IPS DF 19.7 (cell line): ENCODE data around the gene IDE.
A peak's percentile ranks its signal among the peaks of the same experiment; 100 is the strongest.
"Not testable (repeated sequence)": the region's sequence is repeated elsewhere in the genome, so short reads cannot be mapped to it uniquely, and the experiment has no call there.

Source experiments
- DNase-seq: peaks from one replicate; pipeline ENCODE4 v3.0.0-alpha.2; 2013; ENCODE audit warnings: low read depth, low spot score

IDE gene

GRCh38 chr10:92573798-92574547 lies at the start of gene IDE:
IDE (minus strand) TSS chr10:92574093; CDS start chr10:92574019, 74 bp downstream.
- DNase-seq = no peak

GRCh38 chr10:92619368-92619767 lies 45.5 kb upstream of the IDE start:
- no peak for DNase-seq

GRCh38 chr10:92615515-92615914 lies 41.6 kb upstream of the IDE start:
- DNase-seq = no peak

GRCh38 chr10:92604841-92605240 lies 30.9 kb upstream of the IDE start:
- DNase-seq = no peak

GRCh38 chr10:92598321-92598720 lies 24.4 kb upstream of the IDE start:
- no peak for DNase-seq

- no peak for DNase-seq
These were observed 21.6 kb upstream of the IDE start for GRCh38 chr10:92595505-92595904.

- DNase-seq = no peak
These were observed 20.0 kb upstream of the IDE start for GRCh38 chr10:92593619-92594588.

GRCh38 chr10:92592761-92593618 lies 19.1 kb upstream of the IDE start, which contains the start of gene KIF11:
KIF11 (plus strand) TSS chr10:92593130; CDS start chr10:92593376, 246 bp downstream.
- DNase-seq = peak; percentile 86

- DNase-seq = no peak
These were observed 17.7 kb upstream of the IDE start for GRCh38 chr10:92591550-92592022.

GRCh38 chr10:92590623-92591549 lies 17.0 kb upstream of the IDE start:
- no peak for DNase-seq

GRCh38 chr10:92582347-92582746 lies 8.5 kb upstream of the IDE start:
- not testable (repeated sequence) for DNase-seq

GRCh38 chr10:92575961-92576360 lies 2.1 kb upstream of the IDE start:
- DNase-seq = no peak

- no peak for DNase-seq
These were observed 812 bp upstream of the IDE start for GRCh38 chr10:92574548-92575261.

- no peak for DNase-seq
These were observed 649 bp downstream of the IDE start for GRCh38 chr10:92573091-92573797.

GRCh38 chr10:92572362-92573090 lies 1.4 kb downstream of the IDE start:
- DNase-seq = no peak

GRCh38 chr10:92571649-92572048 lies 2.2 kb downstream of the IDE start:
- no peak for DNase-seq

GRCh38 chr10:92569663-92570062 lies 4.2 kb downstream of the IDE start:
- DNase-seq = not testable (repeated sequence)

- DNase-seq = no peak
These were observed 4.8 kb downstream of the IDE start for GRCh38 chr10:92569071-92569470.
